Endothelial cell of umbilical vein (primary cell): Measurements from ENCODE around the gene BCL11A.

Source experiments
- CTCF ChIP-seq, 2 donors: IDR thresholded peaks; 1 replicate in 1 of 2; 2 replicates in 1 of 2; pipeline ENCODE4 v1.5.1; 2011; ENCODE audit warnings: low read length in 2 of 2, mild to moderate bottlenecking in 2 of 2, moderate library complexity in 2 of 2, control low read depth in 1 of 2, inconsistent platforms in 1 of 2, low read depth in 1 of 2; ENCODE audit not compliant: insufficient read depth in 1 of 2; ENCODE audit errors: extremely low read depth in 1 of 2
- EZH2 ChIP-seq: IDR thresholded peaks from 2 replicates; pipeline ENCODE4 v1.6.1; 2012; ENCODE audit warnings: borderline replicate concordance, low read depth, mild to moderate bottlenecking, moderate library complexity, low read length, inconsistent platforms; ENCODE audit not compliant: severe bottlenecking
- FOS ChIP-seq: IDR thresholded peaks from 2 replicates; pipeline ENCODE4 v1.6.1; 2011; ENCODE audit warnings: mild to moderate bottlenecking, low read length, moderate library complexity, borderline replicate concordance; ENCODE audit not compliant: insufficient read depth
- POLR2A ChIP-seq: IDR thresholded peaks from 2 replicates; pipeline ENCODE4 v1.6.1; 2012; ENCODE audit warnings: low read depth, mild to moderate bottlenecking, control low read depth, low read length
- POLR2AphosphoS5 ChIP-seq: IDR thresholded peaks from 2 replicates; pipeline ENCODE4 v1.6.1; 2012; ENCODE audit warnings: low read depth, mild to moderate bottlenecking, control low read depth, low read length, moderate library complexity; ENCODE audit not compliant: insufficient read depth

GRCh38 chr2:60476206-60476954, 77.1 kb downstream of the BCL11A start:
- TF ChIP-seq POLR2AphosphoS5 (no peak), EZH2 (no peak), CTCF (IDR thresholded peaks at IDR 0.05; ENCODE audit: extremely low read depth in 1 of 2, insufficient read depth in 1 of 2, low read depth in 1 of 2, low read length in 2 of 2) (no peak), POLR2A (no peak), FOS (no peak)
